IMR-90 (cell line): ENCODE measurements around the gene RNGTT. TPM values are rescaled to one million over a fixed set of nuclear protein-coding genes. Genes with fewer than 3 reads are reported as not detected.

Experiments
- ATAC-seq: fragments of 200-7000 bp; cut with Tn5 transposase; 2 replicates; pipeline ENCODE4 v1.9.1; 2020; ENCODE audit warnings: low read depth, mild to moderate bottlenecking, moderate library complexity
- BruUV-seq: library from RNA; stranded (reverse); fragments of 400-500 nt; replicated peaks from 2 replicates; lab custom pipeline; 2021; lab: Mats Ljungman, UMichigan
- CTCF ChIA-PET: fragments of 300-600 bp; formaldehyde crosslinking; extraction: SDS; loops from one replicate; lab custom pipeline; 2021; ENCODE audit warnings: antibody characterized with exemption; lab: Yijun Ruan, JAX
- POLR2A ChIA-PET: fragments of 300-600 bp; sonication (Branson Sonifier 250); formaldehyde crosslinking; loops from one replicate; lab custom pipeline; 2022; ENCODE audit warnings: antibody characterized with exemption; ENCODE audit not compliant: unreplicated experiment; lab: Charles Lee
- DNase-seq: peaks from one replicate; pipeline ENCODE4 v3.0.0; 2013
- H2AFZ ChIP-seq: replicated peaks from 2 replicates; pipeline ENCODE3; 2013; ENCODE audit warnings: low read length, mild to moderate bottlenecking; ENCODE audit not compliant: poor library complexity
- H2AK5ac ChIP-seq: 2 replicates; pipeline ENCODE4 v1.6.1; 2013; ENCODE audit warnings: low read depth, low read length, inconsistent platforms
- H2AK9ac ChIP-seq: replicated peaks from 2 replicates; pipeline ENCODE3; 2013; ENCODE audit warnings: mild to moderate bottlenecking, low read depth, low read length, moderate library complexity; ENCODE audit not compliant: poor library complexity
- H2BK120ac ChIP-seq: 2 replicates; pipeline ENCODE4 v1.6.1; 2013; ENCODE audit warnings: low read depth, low read length, inconsistent platforms
- H2BK15ac ChIP-seq: 3 replicates; pipeline ENCODE4 v1.6.1; 2013; ENCODE audit warnings: low read depth, low read length, inconsistent platforms
- H2BK20ac ChIP-seq: 2 replicates; pipeline ENCODE4 v1.6.1; 2013; ENCODE audit warnings: low read depth, mild to moderate bottlenecking, inconsistent platforms, low read length, moderate library complexity
- H2BK5ac ChIP-seq: 2 replicates; pipeline ENCODE4 v1.6.1; 2013; ENCODE audit warnings: mild to moderate bottlenecking, low read depth, low read length, inconsistent platforms; ENCODE audit not compliant: poor library complexity, severe bottlenecking
- H3K14ac ChIP-seq: replicated peaks from 2 replicates; pipeline ENCODE4 v1.6.1; 2013; ENCODE audit warnings: low read depth, low read length, inconsistent platforms
- H3K18ac ChIP-seq: 2 replicates; pipeline ENCODE4 v1.6.1; 2013; ENCODE audit warnings: low read depth, low read length, control low read depth
- H3K23ac ChIP-seq: 2 replicates; pipeline ENCODE4 v1.6.1; 2013; ENCODE audit warnings: low read depth, low read length, inconsistent platforms
- H3K27ac ChIP-seq: 2 replicates; pipeline ENCODE4 v1.5.1; 2013; ENCODE audit warnings: mild to moderate bottlenecking, control low read depth, low read length; ENCODE audit not compliant: insufficient read depth
- H3K27me3 ChIP-seq: 2 replicates; pipeline ENCODE4 v1.6.1; 2013; ENCODE audit warnings: low read length; ENCODE audit not compliant: control insufficient read depth, insufficient read depth
- H3K36me3 ChIP-seq: 2 replicates; pipeline ENCODE4 v1.6.1; 2013; ENCODE audit warnings: low read length, mixed read lengths; ENCODE audit not compliant: control insufficient read depth, insufficient read depth
- H3K4ac ChIP-seq: 2 replicates; pipeline ENCODE4 v1.6.1; 2013; ENCODE audit warnings: low read depth, low read length, inconsistent platforms
- H3K4me1 ChIP-seq: 2 replicates; pipeline ENCODE4 v1.6.1; 2013; ENCODE audit warnings: low read length, mixed read lengths; ENCODE audit not compliant: control insufficient read depth, insufficient read depth
- H3K4me2 ChIP-seq: 2 replicates; pipeline ENCODE4 v1.6.1; 2013; ENCODE audit warnings: low read depth, mild to moderate bottlenecking, control low read depth, low read length, moderate library complexity
- H3K4me3 ChIP-seq: 2 replicates; pipeline ENCODE4 v1.5.1; 2013; ENCODE audit warnings: low read depth, mild to moderate bottlenecking, control low read depth, low read length, moderate library complexity; ENCODE audit not compliant: insufficient read depth
- H3K56ac ChIP-seq: 2 replicates; pipeline ENCODE4 v1.6.1; 2013; ENCODE audit warnings: low read length, inconsistent platforms; ENCODE audit not compliant: insufficient read depth; ENCODE audit errors: extremely low read depth
- H3K79me1 ChIP-seq, 2 experiments: 2 replicates each; pipeline ENCODE4 v1.6.1; 2013; ENCODE audit warnings: low read length in 2 of 2, inconsistent platforms in 1 of 2, low read depth in 1 of 2
- H3K9ac ChIP-seq: 2 replicates; pipeline ENCODE4 v1.6.1; 2013; ENCODE audit warnings: low read depth, low read length, control low read depth
- H3K9me1 ChIP-seq: 2 replicates; pipeline ENCODE4 v1.6.1; 2013; ENCODE audit warnings: low read length, inconsistent platforms; ENCODE audit not compliant: insufficient read depth
- H3K9me3 ChIP-seq: 2 replicates; pipeline ENCODE4 v1.6.1; 2013; ENCODE audit warnings: low read length; ENCODE audit not compliant: control insufficient read depth, insufficient read depth
- H4K20me1 ChIP-seq: 2 replicates; pipeline ENCODE4 v1.6.1; 2013; ENCODE audit warnings: low read length, inconsistent platforms; ENCODE audit not compliant: insufficient read depth
- H4K5ac ChIP-seq: 2 replicates; pipeline ENCODE4 v1.6.1; 2013; ENCODE audit warnings: mild to moderate bottlenecking, low read depth, low read length, control low read depth
- H4K8ac ChIP-seq, 2 experiments: 2 replicates each; pipeline ENCODE4 v1.6.1; 2013; ENCODE audit warnings: low read depth in 2 of 2, low read length in 2 of 2, control low read depth in 1 of 2, inconsistent platforms in 1 of 2
- H4K91ac ChIP-seq: 2 replicates; pipeline ENCODE4 v1.6.1; 2013; ENCODE audit warnings: low read depth, low read length, inconsistent platforms; ENCODE audit not compliant: insufficient read depth
- BHLHE40 ChIP-seq: fragments of 150-350 bp; IDR thresholded peaks from 2 replicates; pipeline ENCODE4 v1.6.1; 2016; ENCODE audit warnings: mild to moderate bottlenecking, low read depth, low read length
- CEBPB ChIP-seq: IDR thresholded peaks from 2 replicates; pipeline ENCODE4 v1.6.1; 2012; ENCODE audit warnings: low read depth, low read length, improper control_type of control experiment
- CHD1 ChIP-seq: IDR thresholded peaks from 2 replicates; pipeline ENCODE4 v1.6.1; 2012; ENCODE audit warnings: low read depth, low read length, improper control_type of control experiment
- FOS ChIP-seq: fragments of 150-350 bp; IDR thresholded peaks from 2 replicates; pipeline ENCODE4 v1.6.1; 2016; ENCODE audit warnings: low read depth, low read length
- MAFK ChIP-seq: IDR thresholded peaks from 2 replicates; pipeline ENCODE4 v1.6.1; 2012; ENCODE audit warnings: low read depth, low read length, improper control_type of control experiment
- MAZ ChIP-seq: IDR thresholded peaks from 2 replicates; pipeline ENCODE4 v1.6.1; 2012; ENCODE audit warnings: low read depth, mild to moderate bottlenecking, low read length, improper control_type of control experiment, moderate library complexity, borderline replicate concordance
- MXI1 ChIP-seq: IDR thresholded peaks from 2 replicates; pipeline ENCODE4 v1.6.1; 2012; ENCODE audit warnings: low read depth, mild to moderate bottlenecking, low read length, moderate library complexity, borderline replicate concordance
- POLR2A ChIP-seq: IDR thresholded peaks from 2 replicates; pipeline ENCODE4 v1.6.1; 2012; ENCODE audit warnings: mild to moderate bottlenecking, low read depth, low read length
- RAD21 ChIP-seq: IDR thresholded peaks from 2 replicates; pipeline ENCODE4 v1.6.1; 2012; ENCODE audit warnings: low read length, improper control_type of control experiment
- RCOR1 ChIP-seq: IDR thresholded peaks from 2 replicates; pipeline ENCODE4 v1.6.1; 2012; ENCODE audit warnings: mild to moderate bottlenecking, low read length, improper control_type of control experiment; ENCODE audit not compliant: insufficient replicate concordance
- RFX5 ChIP-seq: IDR thresholded peaks from 2 replicates; pipeline ENCODE4 v1.8.0; 2012; ENCODE audit warnings: low read depth, mild to moderate bottlenecking, low read length, moderate library complexity
- SMC3 ChIP-seq: fragments of 150-350 bp; IDR thresholded peaks from 2 replicates; pipeline ENCODE4 v1.6.1; 2016; ENCODE audit warnings: low read depth, mild to moderate bottlenecking, antibody characterized with exemption, low read length, moderate library complexity
- USF2 ChIP-seq: fragments of 150-350 bp; IDR thresholded peaks from 2 replicates; pipeline ENCODE4 v1.6.1; 2017; ENCODE audit warnings: mild to moderate bottlenecking, antibody characterized with exemption, low read length, low read depth
- WGBS, 2 experiments: methylation state at CpG; one replicate each; pipeline versions ENCODE4 v1.1.5 to v1.1.7; 2013; ENCODE audit warnings: missing lambda C conversion rate in 2 of 2; ENCODE audit not compliant: insufficient read length in 1 of 2; ENCODE audit errors: extremely low coverage in 2 of 2; 5-methylcytosine and 5-hydroxymethylcytosine counted together
- dilution Hi-C: fragments of 300-500 bp; cut with HindIII; formaldehyde crosslinking; loops from one replicate; pipeline ENCODE4 v1.14.3; 2018; ENCODE audit warnings: low sequenced_read_pairs; ENCODE audit not compliant: unreplicated experiment
- in situ Hi-C: fragments of 300-500 bp; cut with MboI; formaldehyde crosslinking; loops from 3 replicates; pipeline ENCODE4 v1.14.3; 2019; ENCODE audit warnings: low sequenced_read_pairs, inconsistent platforms, mixed read lengths
- intact Hi-C: fragments of 100-400 bp; cut with micrococcal nuclease; formaldehyde crosslinking; loops from 2 replicates; pipeline ENCODE4 v1.10.0; 2022
- polyA plus RNA-seq, 3 experiments: library from polyadenylated mRNA; depleted of rRNA; stranded (reverse); fragments of >200 nt; gene quantifications; 2 replicates each; pipeline ENCODE4 v1.2.3, GENCODE V29; 2012; ENCODE audit warnings: low replicate concordance in 1 of 3
- total RNA-seq: library from RNA; depleted of rRNA; stranded (reverse); fragments of >200 nt; gene quantifications from 2 replicates; pipeline ENCODE4 v1.2.3, GENCODE V29; 2012
- TF ChIP-seq, protein P1 (sequence below): conservative IDR thresholded peaks from 2 replicates; pipeline ENCODE4 v1.5.1; 2012; ENCODE audit warnings: mild to moderate bottlenecking, low read depth, low read length, improper control_type of control experiment
- TF ChIP-seq, protein P2 (sequence below): fragments of 150-350 bp; IDR thresholded peaks from 2 replicates; pipeline ENCODE4 v1.6.1; 2016; ENCODE audit warnings: low read depth, mild to moderate bottlenecking, low read length, moderate library complexity, borderline replicate concordance

Gene RNGTT
- total and polyA plus RNA-seq, 2 of the 4 experiments (the other 2 are of a cell fraction), result 5.4 to 21.7 TPM

DNA sequence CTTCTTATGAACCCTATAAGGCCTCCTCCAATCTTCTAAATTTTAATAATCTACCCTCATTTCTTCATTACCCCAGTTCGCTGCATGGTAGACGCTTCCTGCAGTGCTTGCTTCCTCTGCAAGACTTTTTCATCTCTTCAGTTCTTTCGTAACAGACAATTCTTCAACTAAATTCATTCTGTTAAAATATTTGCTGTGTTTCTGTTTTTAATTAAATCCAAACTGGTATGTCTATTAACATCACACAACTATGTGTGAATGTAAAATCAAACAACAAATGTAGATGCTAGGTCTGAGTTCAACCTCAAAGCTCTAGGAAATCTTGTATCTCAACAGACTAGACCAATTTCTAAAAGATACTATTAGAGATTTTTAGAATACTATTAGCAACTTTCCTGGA is 199.3 kb downstream of the RNGTT start:
- POLR2A ChIA-PET, result no interaction called here
- Histone ChIP-seq H2BK5ac (no peak overlapping the region), H4K5ac (no peak overlapping the region), H3K27me3 (no peaks in the 10 kb centered on the region), H3K79me1 (no peaks in the 10 kb centered on the region), H3K4ac (no peak overlapping the region), H3K9ac (no peak overlapping the region), H2AK9ac (no peak overlapping the region), H2AK5ac (no peak overlapping the region), H3K9me1 (no peaks in the 10 kb centered on the region), H2AFZ (no peak overlapping the region), H4K20me1 (no peaks in the 10 kb centered on the region; the same call in 1 of the 2 replicates), H3K4me1 (peaks cover 3% of the 10 kb centered on the region; the same call in 1 of the 2 replicates), H3K27ac (no peak overlapping the region), H3K9me3 (no peaks in the 10 kb centered on the region), H4K8ac (no peak overlapping the region), H3K4me3 (no peak overlapping the region), H4K91ac (no peak overlapping the region), H3K18ac (no peak overlapping the region), H2BK120ac (no peak overlapping the region), H3K36me3 (no peaks in the 10 kb centered on the region), H2BK15ac (no peak overlapping the region), H3K4me2 (no peak overlapping the region), H3K56ac (no peak overlapping the region), H3K23ac (no peak overlapping the region), H3K14ac (no peak overlapping the region), H2BK20ac (no peak overlapping the region)
- in situ Hi-C loops (no loop called here), dilution Hi-C loops (no loop called here), intact Hi-C loops (no loop called here)
- WGBS, 2 experiments, result no CpG with 5 or more reads among the region's 3 CpGs
- DNase-seq (no peak), ATAC-seq (no peak)
- BruUV-seq, result no TSS peak
- CTCF ChIA-PET, result no interaction called here
- TF ChIP-seq CHD1 (no peak), RFX5 (no peak), BHLHE40 (no peak), CEBPB (no peak), MAZ (no peak), RCOR1 (no peak), SMC3 (no peak), POLR2A (no peak), FOS (no peak), USF2 (no peak), RAD21 (no peak), MAFK (no peak), MXI1 (no peak)
- TF ChIP-seq, protein P1, sequence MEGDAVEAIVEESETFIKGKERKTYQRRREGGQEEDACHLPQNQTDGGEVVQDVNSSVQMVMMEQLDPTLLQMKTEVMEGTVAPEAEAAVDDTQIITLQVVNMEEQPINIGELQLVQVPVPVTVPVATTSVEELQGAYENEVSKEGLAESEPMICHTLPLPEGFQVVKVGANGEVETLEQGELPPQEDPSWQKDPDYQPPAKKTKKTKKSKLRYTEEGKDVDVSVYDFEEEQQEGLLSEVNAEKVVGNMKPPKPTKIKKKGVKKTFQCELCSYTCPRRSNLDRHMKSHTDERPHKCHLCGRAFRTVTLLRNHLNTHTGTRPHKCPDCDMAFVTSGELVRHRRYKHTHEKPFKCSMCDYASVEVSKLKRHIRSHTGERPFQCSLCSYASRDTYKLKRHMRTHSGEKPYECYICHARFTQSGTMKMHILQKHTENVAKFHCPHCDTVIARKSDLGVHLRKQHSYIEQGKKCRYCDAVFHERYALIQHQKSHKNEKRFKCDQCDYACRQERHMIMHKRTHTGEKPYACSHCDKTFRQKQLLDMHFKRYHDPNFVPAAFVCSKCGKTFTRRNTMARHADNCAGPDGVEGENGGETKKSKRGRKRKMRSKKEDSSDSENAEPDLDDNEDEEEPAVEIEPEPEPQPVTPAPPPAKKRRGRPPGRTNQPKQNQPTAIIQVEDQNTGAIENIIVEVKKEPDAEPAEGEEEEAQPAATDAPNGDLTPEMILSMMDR, result no peak
- TF ChIP-seq, protein P2, sequence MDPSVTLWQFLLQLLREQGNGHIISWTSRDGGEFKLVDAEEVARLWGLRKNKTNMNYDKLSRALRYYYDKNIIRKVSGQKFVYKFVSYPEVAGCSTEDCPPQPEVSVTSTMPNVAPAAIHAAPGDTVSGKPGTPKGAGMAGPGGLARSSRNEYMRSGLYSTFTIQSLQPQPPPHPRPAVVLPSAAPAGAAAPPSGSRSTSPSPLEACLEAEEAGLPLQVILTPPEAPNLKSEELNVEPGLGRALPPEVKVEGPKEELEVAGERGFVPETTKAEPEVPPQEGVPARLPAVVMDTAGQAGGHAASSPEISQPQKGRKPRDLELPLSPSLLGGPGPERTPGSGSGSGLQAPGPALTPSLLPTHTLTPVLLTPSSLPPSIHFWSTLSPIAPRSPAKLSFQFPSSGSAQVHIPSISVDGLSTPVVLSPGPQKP, result no peak
